ENCODE measurements around the gene CNTN5.

- TF ChIP-seq CTCF (optimal IDR thresholded peaks at IDR 0.05 in 1 of 3, IDR thresholded peaks at IDR 0.05 in 1 of 3, conservative IDR thresholded peaks at IDR 0.05 in 1 of 3; ENCODE audit: extremely low read depth in 1 of 3, insufficient read depth in 2 of 3, low read length in 3 of 3) (no peak), EZH2 (IDR thresholded peaks at IDR 0.05; ENCODE audit: low read length) (no peak)
Measured at GRCh38 chr11:99271527-99271926, 250.8 kb downstream of the CNTN5 start.
